HL-60 (cell line): ENCODE measurements around the gene RPL32.

ENCODE experiments used
- DNase-seq, 2 experiments: peaks; one replicate each; pipeline ENCODE4 v3.0.0-alpha.2; 2010 to 2020; ENCODE audit warnings: low read depth in 1 of 2, low spot score in 1 of 2
- H3K27ac ChIP-seq: fragments of 250-450 bp; sonication (Bioruptor Pico); replicated peaks from 2 replicates; pipeline ENCODE4 v1.5.1; 2020; ENCODE audit warnings: mild to moderate bottlenecking, moderate library complexity
- H3K27me3 ChIP-seq: fragments of 250-450 bp; sonication (Bioruptor Pico); 2 replicates; pipeline ENCODE4 v1.5.1; 2021; ENCODE audit warnings: mild to moderate bottlenecking, moderate library complexity; ENCODE audit not compliant: insufficient read depth, poor library complexity, severe bottlenecking
- H3K4me3 ChIP-seq: replicated peaks from 2 replicates; pipeline ENCODE4 v1.5.1; 2011; ENCODE audit warnings: mild to moderate bottlenecking, control low read depth, low read length; ENCODE audit not compliant: insufficient read depth
- GABPA ChIP-seq: IDR thresholded peaks from 2 replicates; pipeline ENCODE4 v1.6.1; 2012; ENCODE audit warnings: low read depth
- POLR2AphosphoS5 ChIP-seq: IDR thresholded peaks from 2 replicates; pipeline ENCODE4 v1.6.1; 2012; ENCODE audit warnings: low read depth
- REST ChIP-seq: IDR thresholded peaks from 2 replicates; pipeline ENCODE4 v1.6.1; 2012; ENCODE audit warnings: low read depth; ENCODE audit not compliant: insufficient replicate concordance
- SPI1 ChIP-seq: IDR thresholded peaks from 2 replicates; pipeline ENCODE4 v1.6.1; 2012; ENCODE audit warnings: low read depth, mild to moderate bottlenecking, borderline replicate concordance
- TF ChIP-seq, protein P1 (sequence below): IDR thresholded peaks from one replicate; pipeline ENCODE4 v1.5.1; 2011; ENCODE audit warnings: low read length, control low read depth, inconsistent platforms; ENCODE audit not compliant: insufficient read depth

RPL32 gene

DNA sequence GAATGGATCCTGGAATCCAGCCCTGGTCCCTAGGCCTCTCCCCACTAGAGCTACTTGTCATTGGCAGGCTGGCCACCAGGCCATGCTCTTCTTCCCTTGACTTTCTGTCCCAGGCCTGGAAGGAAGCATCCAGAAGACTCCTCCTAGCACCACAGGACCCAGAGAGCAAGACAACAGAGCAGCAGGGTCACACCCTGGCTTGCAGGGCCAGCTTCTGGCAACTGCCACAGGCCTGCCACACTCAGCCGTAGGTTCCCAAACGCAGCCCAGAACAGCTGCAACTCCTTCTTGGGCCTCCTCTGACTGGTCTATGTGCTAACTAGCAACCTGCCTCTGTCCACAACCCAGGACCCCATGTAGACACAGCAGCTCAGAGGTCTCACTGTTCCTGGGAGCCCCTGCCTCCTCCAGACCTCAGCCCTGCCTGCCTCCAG is 36.8 kb upstream of the RPL32 start:
- DNase-seq: no peak
- Histone ChIP-seq H3K27me3 (peaks cover 3% of the 10 kb centered on the region), H3K27ac (no peak overlapping the region), H3K4me3 (no peak overlapping the region)
- TF ChIP-seq GABPA (no peak), SPI1 (no peak), POLR2AphosphoS5 (no peak), REST (no peak)
- TF ChIP-seq, protein P1, sequence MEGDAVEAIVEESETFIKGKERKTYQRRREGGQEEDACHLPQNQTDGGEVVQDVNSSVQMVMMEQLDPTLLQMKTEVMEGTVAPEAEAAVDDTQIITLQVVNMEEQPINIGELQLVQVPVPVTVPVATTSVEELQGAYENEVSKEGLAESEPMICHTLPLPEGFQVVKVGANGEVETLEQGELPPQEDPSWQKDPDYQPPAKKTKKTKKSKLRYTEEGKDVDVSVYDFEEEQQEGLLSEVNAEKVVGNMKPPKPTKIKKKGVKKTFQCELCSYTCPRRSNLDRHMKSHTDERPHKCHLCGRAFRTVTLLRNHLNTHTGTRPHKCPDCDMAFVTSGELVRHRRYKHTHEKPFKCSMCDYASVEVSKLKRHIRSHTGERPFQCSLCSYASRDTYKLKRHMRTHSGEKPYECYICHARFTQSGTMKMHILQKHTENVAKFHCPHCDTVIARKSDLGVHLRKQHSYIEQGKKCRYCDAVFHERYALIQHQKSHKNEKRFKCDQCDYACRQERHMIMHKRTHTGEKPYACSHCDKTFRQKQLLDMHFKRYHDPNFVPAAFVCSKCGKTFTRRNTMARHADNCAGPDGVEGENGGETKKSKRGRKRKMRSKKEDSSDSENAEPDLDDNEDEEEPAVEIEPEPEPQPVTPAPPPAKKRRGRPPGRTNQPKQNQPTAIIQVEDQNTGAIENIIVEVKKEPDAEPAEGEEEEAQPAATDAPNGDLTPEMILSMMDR: no peak

DNA sequence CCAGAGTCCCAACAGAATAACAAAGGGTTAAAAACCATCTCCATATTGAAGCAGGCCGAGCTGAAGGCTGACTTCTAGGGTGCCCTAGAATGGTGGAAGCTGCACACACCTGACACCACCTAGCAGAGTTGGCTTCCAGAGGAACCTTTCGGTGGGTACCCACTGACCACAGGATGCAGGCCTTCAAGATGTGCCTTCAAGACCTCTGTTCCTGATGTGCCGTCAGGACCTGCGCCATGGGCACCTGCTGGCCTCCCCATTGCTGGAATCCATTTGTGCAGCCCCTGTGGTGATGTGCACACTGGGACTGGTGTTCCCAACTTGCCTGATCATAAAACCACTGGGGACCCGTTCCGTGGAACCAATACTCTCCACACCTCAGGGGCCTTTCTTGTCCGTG is 35.7 kb upstream of the RPL32 start:
- TF ChIP-seq SPI1 (no peak), GABPA (no peak), REST (no peak), POLR2AphosphoS5 (no peak)
- TF ChIP-seq, protein P1: no peak
- no peak for DNase-seq
- Histone ChIP-seq H3K4me3 (no peak overlapping the region), H3K27me3 (peaks cover 3% of the 10 kb centered on the region), H3K27ac (no peak overlapping the region)

- Histone ChIP-seq H3K4me3 (no peak overlapping the region), H3K27ac (no peak overlapping the region), H3K27me3 (peaks cover 3% of the 10 kb centered on the region)
- DNase-seq: no peak
- TF ChIP-seq REST (no peak), POLR2AphosphoS5 (no peak), GABPA (no peak), SPI1 (no peak)
- TF ChIP-seq, protein P1: no peak
Measured at GRCh38 chr3:12875857-12876836, 34.8 kb upstream of the RPL32 start.
